ENCODE measurements around the gene NKD1. TPM values are rescaled to one million over a fixed set of nuclear protein-coding genes. Genes with fewer than 3 reads are reported as not detected.

Gene NKD1
- total RNA-seq, result 1 to 10 TPM in 5 of 6 experiments, under 1 TPM in 1; 0.69 to 2.6 (median 2.1) TPM
- long read RNA-seq, result 0 reads

- ATAC-seq (peak; percentile 86 to 92 (median 90)), DNase-seq (peak; percentile 80 to 82 (median 81))
- peak; percentile 58 for TF ChIP-seq POLR2A (IDR thresholded peaks at IDR 0.05)
- TF ChIP-seq CTCF (IDR thresholded peaks at IDR 0.05), result no peak
- Histone ChIP-seq H3K4me3 (peak within 1 kb of the TSS; percentile 62 to 71 (median 69)), H3K27me3 (no peaks in the 10 kb centered on the region), H3K36me3 (no peaks in the 10 kb centered on the region), H3K4me1 (peaks cover 0 to 3% (median 0%) of the 10 kb centered on the region in 4 donors), H3K27ac (no peak within 1 kb of the TSS), H3K9me3 (no peaks in the 10 kb centered on the region)
- WGBS (ENCODE audit: insufficient coverage, low coverage, low lambda C conversion rate, missing lambda C conversion rate), result 0% methylated on average over 11 of the region's 113 CpGs
- intact Hi-C loops (cut with DNase I), result no loop called here
Observed at GRCh38 chr16:50548125-50548908, at the start of gene NKD1. NKD1 (plus strand) TSS chr16:50548396; CDS start chr16:50548554, 158 bp downstream.

- no peak for DNase-seq
- no peaks in the 10 kb centered on the region for H3K9me3 ChIP-seq
- no peak overlapping the region for H3K4me3 ChIP-seq
- WGBS (ENCODE audit: insufficient coverage, low coverage, low lambda C conversion rate, missing lambda C conversion rate), result 58% methylated on average over 10 of the region's 12 CpGs
- TF ChIP-seq CTCF (IDR thresholded peaks at IDR 0.05) (no peak), POLR2A (IDR thresholded peaks at IDR 0.05) (no peak)
- H3K4me1 ChIP-seq, result no peaks in the 10 kb centered on the region
- intact Hi-C loops (cut with DNase I), result no loop called here
- H3K27me3 ChIP-seq, result no peaks in the 10 kb centered on the region
- no peak for ATAC-seq
- H3K36me3 ChIP-seq, result no peaks in the 10 kb centered on the region
- H3K27ac ChIP-seq, result no peak overlapping the region
Observed at GRCh38 chr16:50498431-50499155, 49.6 kb upstream of the NKD1 start.

GRCh38 chr16:50499254-50499653 lies 48.9 kb upstream of the NKD1 start:
- Histone ChIP-seq H3K4me1 (no peaks in the 10 kb centered on the region), H3K27me3 (no peaks in the 10 kb centered on the region), H3K36me3 (no peaks in the 10 kb centered on the region), H3K9me3 (no peaks in the 10 kb centered on the region), H3K4me3 (no peak overlapping the region), H3K27ac (no peak overlapping the region)
- intact Hi-C loops (cut with DNase I), result no loop called here
- ATAC-seq (no peak), DNase-seq (no peak)
- TF ChIP-seq POLR2A (IDR thresholded peaks at IDR 0.05), result no peak
- TF ChIP-seq CTCF (IDR thresholded peaks at IDR 0.05), result no peak
- WGBS (ENCODE audit: insufficient coverage, low coverage, low lambda C conversion rate, missing lambda C conversion rate), result 83% methylated on average over 2 of the region's 2 CpGs

GRCh38 chr16:50500171-50500874 lies 47.9 kb upstream of the NKD1 start:
- Histone ChIP-seq H3K4me1 (no peaks in the 10 kb centered on the region), H3K36me3 (no peaks in the 10 kb centered on the region), H3K4me3 (no peak overlapping the region), H3K27ac (no peak overlapping the region), H3K27me3 (no peaks in the 10 kb centered on the region), H3K9me3 (no peaks in the 10 kb centered on the region)
- ATAC-seq (no peak), DNase-seq (no peak)
- TF ChIP-seq CTCF (IDR thresholded peaks at IDR 0.05) (no peak), POLR2A (IDR thresholded peaks at IDR 0.05) (no peak)
- WGBS (ENCODE audit: insufficient coverage, low coverage, low lambda C conversion rate, missing lambda C conversion rate), result 73% methylated on average over 6 of the region's 7 CpGs
- intact Hi-C loops (cut with DNase I), result no loop called here
